Suprapubic skin (tissue), 4 donors: ENCODE results near the gene PRRG1.
"Not testable (repeated sequence)": the region's sequence is repeated elsewhere in the genome, so short reads cannot be mapped to it uniquely, and the experiment has no call there.

ENCODE experiments used
- POLR2A ChIP-seq, 2 donors: fragments of 450-650 bp; IDR thresholded peaks; one replicate each; pipeline ENCODE4 v1.6.1; 2017; ENCODE audit warnings: antibody characterized with exemption in 2 of 2, mild to moderate bottlenecking in 2 of 2, moderate library complexity in 2 of 2
- POLR2AphosphoS5 ChIP-seq, 3 donors: sonication (generic); formaldehyde crosslinking; IDR thresholded peaks; one replicate each; pipeline ENCODE4 v1.6.1; 2017; ENCODE audit warnings: antibody characterized with exemption in 3 of 3
- TF ChIP-seq, protein P1 (sequence below), 2 donors: fragments of 200-600 bp in 1 of 2; fragments of 450-650 bp in 1 of 2; sonication (generic) in 1 of 2; IDR thresholded peaks; one replicate each; pipeline ENCODE4 v1.5.1; 2016 to 2019; ENCODE audit warnings: antibody characterized with exemption in 2 of 2, mild to moderate bottlenecking in 1 of 2, moderate library complexity in 1 of 2

DNA sequence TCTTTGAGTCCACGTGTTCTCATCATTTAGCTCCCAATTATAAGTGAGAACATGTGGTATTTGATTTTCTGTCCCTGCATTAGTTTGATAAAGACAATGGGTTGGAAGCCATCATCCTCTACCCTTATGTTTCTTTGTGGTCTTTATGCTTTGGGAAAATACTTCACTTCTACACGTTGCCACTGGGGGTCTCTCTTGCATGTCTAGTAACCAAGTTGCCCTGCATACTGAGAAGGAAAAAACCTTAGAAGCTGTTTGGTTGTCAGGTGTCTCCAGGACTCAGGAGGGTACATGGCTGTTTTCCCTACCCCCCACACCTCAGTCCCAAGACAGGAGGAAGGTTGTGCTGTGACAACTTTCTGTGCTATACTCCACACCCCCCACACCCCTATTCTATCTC is 146.6 kb downstream of the PRRG1 start:
- TF ChIP-seq, protein P1, sequence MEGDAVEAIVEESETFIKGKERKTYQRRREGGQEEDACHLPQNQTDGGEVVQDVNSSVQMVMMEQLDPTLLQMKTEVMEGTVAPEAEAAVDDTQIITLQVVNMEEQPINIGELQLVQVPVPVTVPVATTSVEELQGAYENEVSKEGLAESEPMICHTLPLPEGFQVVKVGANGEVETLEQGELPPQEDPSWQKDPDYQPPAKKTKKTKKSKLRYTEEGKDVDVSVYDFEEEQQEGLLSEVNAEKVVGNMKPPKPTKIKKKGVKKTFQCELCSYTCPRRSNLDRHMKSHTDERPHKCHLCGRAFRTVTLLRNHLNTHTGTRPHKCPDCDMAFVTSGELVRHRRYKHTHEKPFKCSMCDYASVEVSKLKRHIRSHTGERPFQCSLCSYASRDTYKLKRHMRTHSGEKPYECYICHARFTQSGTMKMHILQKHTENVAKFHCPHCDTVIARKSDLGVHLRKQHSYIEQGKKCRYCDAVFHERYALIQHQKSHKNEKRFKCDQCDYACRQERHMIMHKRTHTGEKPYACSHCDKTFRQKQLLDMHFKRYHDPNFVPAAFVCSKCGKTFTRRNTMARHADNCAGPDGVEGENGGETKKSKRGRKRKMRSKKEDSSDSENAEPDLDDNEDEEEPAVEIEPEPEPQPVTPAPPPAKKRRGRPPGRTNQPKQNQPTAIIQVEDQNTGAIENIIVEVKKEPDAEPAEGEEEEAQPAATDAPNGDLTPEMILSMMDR (IDR thresholded peaks at IDR 0.05), result not testable (repeated sequence)
- not testable (repeated sequence) for TF ChIP-seq POLR2AphosphoS5, POLR2A (IDR thresholded peaks at IDR 0.05)
